Astrocyte of the spinal cord (primary cell): ENCODE results near the gene ASB18.
A peak's percentile ranks its signal among the peaks of the same experiment; 100 is the strongest.
"Not testable (repeated sequence)": the region's sequence is repeated elsewhere in the genome, so short reads cannot be mapped to it uniquely, and the experiment has no call there.

Experiments used
- DNase-seq: peaks from one replicate; pipeline ENCODE4 v3.0.0; 2011; ENCODE audit warnings: low read depth, low spot score
- H3K4me3 ChIP-seq: 2 replicates; pipeline ENCODE4 v1.5.1; 2011; ENCODE audit warnings: low read depth, mild to moderate bottlenecking, low read length, moderate library complexity
- in situ Hi-C: cut with HindIII; loops from 2 replicates; pipeline ENCODE4 v1.10.0; 2017; ENCODE audit warnings: low sequenced_read_pairs
- TF ChIP-seq, protein P1 (sequence below): IDR thresholded peaks from 2 replicates; pipeline ENCODE4 v1.5.1; 2012; ENCODE audit warnings: low read depth, mild to moderate bottlenecking, low read length, inconsistent platforms

ASB18 gene

DNA sequence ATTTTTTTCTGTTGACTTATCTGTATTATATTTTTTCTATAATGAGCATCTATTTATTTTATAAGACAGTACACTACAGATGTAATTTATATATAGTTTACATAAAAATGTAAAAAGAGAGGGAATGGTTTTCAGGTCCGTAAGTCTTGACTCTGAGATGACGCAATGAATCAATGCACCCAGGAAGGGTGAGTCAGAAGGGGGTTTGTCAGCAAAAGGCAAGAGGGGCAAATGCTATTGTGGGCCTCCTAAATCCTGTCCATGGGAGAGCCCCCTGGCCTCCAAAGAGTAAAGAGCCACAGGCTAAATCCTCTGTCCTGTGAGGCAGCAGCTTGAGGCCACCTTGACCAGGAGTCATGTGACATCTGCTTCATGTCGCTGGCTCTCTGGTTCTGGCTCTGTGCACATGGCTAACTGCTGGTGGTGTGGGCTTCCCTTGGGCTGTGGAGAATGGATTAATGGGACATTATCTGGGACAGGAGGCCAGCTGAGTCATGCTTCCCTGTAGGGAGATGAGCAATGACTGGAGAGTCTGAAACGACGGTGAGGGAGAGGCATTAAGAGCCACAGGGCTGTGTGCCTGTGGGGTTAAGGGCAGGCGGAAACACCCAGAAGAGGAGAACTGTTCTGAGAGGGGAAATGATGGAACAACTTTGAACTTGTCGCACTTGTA, 22.8 kb upstream of the ASB18 start:
- in situ Hi-C loops = no loop called here
- TF ChIP-seq, protein P1, sequence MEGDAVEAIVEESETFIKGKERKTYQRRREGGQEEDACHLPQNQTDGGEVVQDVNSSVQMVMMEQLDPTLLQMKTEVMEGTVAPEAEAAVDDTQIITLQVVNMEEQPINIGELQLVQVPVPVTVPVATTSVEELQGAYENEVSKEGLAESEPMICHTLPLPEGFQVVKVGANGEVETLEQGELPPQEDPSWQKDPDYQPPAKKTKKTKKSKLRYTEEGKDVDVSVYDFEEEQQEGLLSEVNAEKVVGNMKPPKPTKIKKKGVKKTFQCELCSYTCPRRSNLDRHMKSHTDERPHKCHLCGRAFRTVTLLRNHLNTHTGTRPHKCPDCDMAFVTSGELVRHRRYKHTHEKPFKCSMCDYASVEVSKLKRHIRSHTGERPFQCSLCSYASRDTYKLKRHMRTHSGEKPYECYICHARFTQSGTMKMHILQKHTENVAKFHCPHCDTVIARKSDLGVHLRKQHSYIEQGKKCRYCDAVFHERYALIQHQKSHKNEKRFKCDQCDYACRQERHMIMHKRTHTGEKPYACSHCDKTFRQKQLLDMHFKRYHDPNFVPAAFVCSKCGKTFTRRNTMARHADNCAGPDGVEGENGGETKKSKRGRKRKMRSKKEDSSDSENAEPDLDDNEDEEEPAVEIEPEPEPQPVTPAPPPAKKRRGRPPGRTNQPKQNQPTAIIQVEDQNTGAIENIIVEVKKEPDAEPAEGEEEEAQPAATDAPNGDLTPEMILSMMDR = no peak
- peak; percentile 2 for DNase-seq
- H3K4me3 ChIP-seq = no peak overlapping the region

DNA sequence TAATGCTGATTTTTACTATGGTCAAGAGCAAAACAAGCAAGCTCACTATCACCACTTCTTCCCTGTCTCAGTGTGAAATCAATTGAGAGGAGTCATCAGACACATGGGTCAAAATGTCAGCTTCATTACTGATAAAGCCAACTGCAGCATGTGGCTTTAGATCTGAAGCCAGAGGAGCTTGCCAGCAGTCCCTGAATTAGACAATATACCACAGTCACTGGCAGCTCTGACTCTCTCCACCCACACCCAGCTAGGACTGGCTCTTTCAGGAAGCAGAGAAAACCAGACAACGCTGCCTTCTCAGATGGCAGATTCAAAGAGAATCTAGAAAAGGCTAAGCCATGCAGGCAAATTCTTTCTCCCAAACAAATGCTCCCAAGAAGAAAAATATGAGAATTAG, 20.0 kb upstream of the ASB18 start:
- in situ Hi-C loops = no loop called here
- no peak for DNase-seq
- TF ChIP-seq, protein P1 = no peak
- H3K4me3 ChIP-seq = no peak overlapping the region

DNA sequence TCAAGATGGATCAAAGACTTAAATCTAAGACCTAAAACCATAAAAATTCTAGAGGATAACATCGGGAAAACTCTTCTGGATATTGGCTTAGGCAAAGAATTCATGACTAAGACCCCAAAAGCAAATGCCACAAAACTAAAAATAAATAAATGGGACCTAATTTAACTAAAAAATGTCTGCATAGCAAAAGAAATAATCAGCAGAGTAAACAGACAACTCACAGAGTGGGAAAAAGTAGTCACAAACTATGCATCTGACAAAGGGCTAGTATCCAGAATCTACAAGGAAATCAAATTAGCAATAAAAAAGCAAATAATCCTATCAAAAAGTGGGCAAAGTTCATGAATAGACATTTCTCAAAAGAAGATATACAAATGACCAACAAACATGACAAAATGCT, 18.2 kb upstream of the ASB18 start:
- H3K4me3 ChIP-seq = no peak overlapping the region
- DNase-seq = no peak
- in situ Hi-C loops = no loop called here
- TF ChIP-seq, protein P1 = no peak

DNA sequence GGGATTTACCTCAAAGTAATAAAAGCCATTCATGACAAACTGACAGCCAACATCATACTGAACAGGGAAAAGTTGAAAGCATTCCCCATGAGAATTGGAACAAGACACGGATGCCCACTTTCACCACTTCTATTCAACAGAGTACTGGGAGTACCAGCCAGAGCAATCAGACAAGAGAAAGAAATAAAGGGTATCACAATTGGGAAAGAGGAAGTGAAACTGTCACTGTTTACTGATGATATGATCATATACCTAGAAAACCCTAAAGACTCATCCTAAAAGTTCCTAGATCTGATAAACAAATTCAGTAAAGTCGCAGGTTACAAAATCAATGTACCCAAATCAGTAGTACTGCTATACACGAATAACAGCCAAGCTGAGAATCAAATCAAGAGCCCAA, 17.2 kb upstream of the ASB18 start:
- TF ChIP-seq, protein P1 = no peak
- no peak for DNase-seq
- H3K4me3 ChIP-seq = no peak overlapping the region
- in situ Hi-C loops = no loop called here

DNA sequence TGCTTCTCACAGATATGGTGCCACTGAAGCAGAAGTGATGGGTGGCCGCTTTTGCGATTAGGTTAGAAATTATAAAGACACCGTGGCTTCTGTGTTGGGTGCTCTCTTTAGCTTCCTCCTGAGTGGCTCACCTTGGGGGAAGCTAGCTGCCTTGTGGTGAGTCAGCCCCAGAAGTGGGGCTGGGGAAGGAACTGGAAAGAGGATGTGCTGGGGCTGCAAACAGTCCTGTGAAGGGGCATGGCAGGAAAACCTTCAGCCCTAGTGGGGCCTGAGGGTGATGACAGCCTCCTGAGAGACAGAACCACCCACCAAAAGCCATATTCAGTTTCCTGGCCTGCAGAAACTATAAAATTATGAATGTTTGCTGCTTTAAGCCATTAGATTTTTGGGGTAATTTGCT, 8.9 kb upstream of the ASB18 start:
- TF ChIP-seq, protein P1 = no peak
- DNase-seq = no peak
- H3K4me3 ChIP-seq = no peak overlapping the region
- in situ Hi-C loops = no loop called here

DNA sequence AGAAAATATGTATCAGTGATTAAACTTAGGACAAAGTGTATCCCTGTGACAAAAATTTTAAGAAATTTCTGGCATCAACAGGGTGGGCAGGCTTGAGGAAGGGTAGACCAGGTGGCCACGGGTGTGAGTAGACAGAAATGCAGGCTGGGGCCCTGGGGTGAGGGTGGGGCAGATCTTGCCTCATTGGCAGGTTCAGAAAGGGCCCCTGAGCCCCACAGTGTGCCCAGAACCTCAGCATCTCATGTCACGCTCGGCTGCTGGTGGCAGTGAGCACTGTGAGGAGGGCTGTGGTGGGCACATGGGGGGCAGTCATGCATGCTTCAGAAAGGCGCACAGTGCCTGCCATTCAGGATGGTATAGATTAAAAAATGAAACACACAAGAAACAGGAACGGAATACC, 7.6 kb upstream of the ASB18 start:
- no peak overlapping the region for H3K4me3 ChIP-seq
- TF ChIP-seq, protein P1 = no peak
- no peak for DNase-seq
- in situ Hi-C loops = no loop called here

DNA sequence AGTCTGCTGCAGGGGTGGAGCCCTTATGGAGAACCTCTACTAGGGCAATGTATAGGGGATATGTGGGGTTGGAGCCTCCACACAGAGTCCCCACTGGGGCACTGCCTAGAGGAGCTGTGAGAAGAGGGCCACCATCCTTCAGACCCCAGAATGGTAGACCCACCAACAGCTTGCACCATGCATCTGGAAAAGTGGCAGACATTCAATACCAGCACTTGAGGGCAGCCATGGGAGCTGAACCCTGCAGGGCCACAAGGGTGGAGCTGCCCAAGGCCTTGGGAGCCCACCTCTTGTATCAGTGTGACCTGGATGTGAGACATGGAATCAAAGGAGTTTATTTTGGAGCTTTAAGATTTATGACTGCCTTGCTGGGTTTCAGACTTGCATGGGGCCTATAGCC, 5.7 kb upstream of the ASB18 start:
- DNase-seq, in situ Hi-C loops, H3K4me3 ChIP-seq: not testable (repeated sequence)
